GM23338 (cell line): ENCODE data around the gene TBATA.

ENCODE experiments used
- CREB1 ChIP-seq: fragments of 250-450 bp; sonication (Bioruptor Pico); IDR thresholded peaks from 2 replicates; pipeline ENCODE4 v1.5.0; 2020; ENCODE audit warnings: low read depth, mild to moderate bottlenecking, moderate library complexity
- CTCF ChIP-seq, 2 experiments: fragments of 200-600 bp in 1 of 2; sonication (generic) in 1 of 2; conservative IDR thresholded peaks; 2 replicates each; pipeline versions ENCODE4 v1.5.1 to v1.6.1; 2016 to 2017; ENCODE audit warnings: antibody characterized with exemption in 2 of 2, low read depth in 2 of 2, mild to moderate bottlenecking in 2 of 2, moderate library complexity in 1 of 2
- ETS1 ChIP-seq: IDR thresholded peaks from 2 replicates; pipeline ENCODE4 v1.6.1; 2016; ENCODE audit warnings: antibody characterized with exemption
- EZH2 ChIP-seq: fragments of 200-600 bp; sonication (generic); IDR thresholded peaks from one replicate; pipeline ENCODE4 v1.8.0; 2017; ENCODE audit warnings: antibody characterized with exemption, mild to moderate bottlenecking, low read depth; ENCODE audit not compliant: unreplicated experiment
- EZH2phosphoT487 ChIP-seq: fragments of 200-600 bp; sonication (generic); IDR thresholded peaks from one replicate; pipeline ENCODE4 v1.8.1; 2018; ENCODE audit warnings: antibody characterized with exemption; ENCODE audit not compliant: unreplicated experiment
- JUNB ChIP-seq: IDR thresholded peaks from one replicate; pipeline ENCODE4 v1.6.1; 2016; ENCODE audit warnings: antibody characterized with exemption; ENCODE audit not compliant: unreplicated experiment
- NANOG ChIP-seq: IDR thresholded peaks from 2 replicates; pipeline ENCODE4 v1.6.1; 2016; ENCODE audit warnings: antibody characterized with exemption, borderline replicate concordance
- POLR2AphosphoS5 ChIP-seq: IDR thresholded peaks from 2 replicates; pipeline ENCODE4 v1.6.1; 2016; ENCODE audit warnings: antibody characterized with exemption, low read depth
- REST ChIP-seq: IDR thresholded peaks from one replicate; pipeline ENCODE4 v1.6.1; 2018; ENCODE audit warnings: antibody characterized with exemption; ENCODE audit not compliant: unreplicated experiment
- STAT1 ChIP-seq: IDR thresholded peaks from one replicate; pipeline ENCODE4 v1.6.1; 2016; ENCODE audit warnings: antibody characterized with exemption; ENCODE audit not compliant: unreplicated experiment
- ZNF114 ChIP-seq: fragments of 250-450 bp; sonication (Bioruptor Pico); IDR thresholded peaks from 2 replicates; pipeline ENCODE4 v1.5.0; 2020; ENCODE audit warnings: mild to moderate bottlenecking, moderate library complexity
- ZNF331 ChIP-seq: fragments of 250-450 bp; sonication (Bioruptor Pico); IDR thresholded peaks from 2 replicates; pipeline ENCODE4 v1.5.0; 2020; ENCODE audit warnings: low read depth, mild to moderate bottlenecking, moderate library complexity
- TF ChIP-seq, protein P1 (sequence below): fragments of 250-450 bp; sonication (Bioruptor Pico); IDR thresholded peaks from 2 replicates; pipeline ENCODE4 v1.5.0; 2020; ENCODE audit warnings: mild to moderate bottlenecking, moderate library complexity

- TF ChIP-seq POLR2AphosphoS5 = no peak
- TF ChIP-seq REST = no peak
- no peak for TF ChIP-seq CTCF (conservative IDR thresholded peaks at IDR 0.05; ENCODE audit: low read depth in 2 of 2)
- TF ChIP-seq EZH2 = no peak
- TF ChIP-seq NANOG = no peak
- TF ChIP-seq STAT1 = no peak
- TF ChIP-seq CREB1 (CRISPR knock-in tag) = no peak
- TF ChIP-seq EZH2phosphoT487 = no peak
- TF ChIP-seq JUNB = no peak
- no peak for TF ChIP-seq ETS1
- TF ChIP-seq ZNF331 (CRISPR knock-in tag) = no peak
- no peak for TF ChIP-seq ZNF114 (CRISPR knock-in tag)
- TF ChIP-seq, protein P1, sequence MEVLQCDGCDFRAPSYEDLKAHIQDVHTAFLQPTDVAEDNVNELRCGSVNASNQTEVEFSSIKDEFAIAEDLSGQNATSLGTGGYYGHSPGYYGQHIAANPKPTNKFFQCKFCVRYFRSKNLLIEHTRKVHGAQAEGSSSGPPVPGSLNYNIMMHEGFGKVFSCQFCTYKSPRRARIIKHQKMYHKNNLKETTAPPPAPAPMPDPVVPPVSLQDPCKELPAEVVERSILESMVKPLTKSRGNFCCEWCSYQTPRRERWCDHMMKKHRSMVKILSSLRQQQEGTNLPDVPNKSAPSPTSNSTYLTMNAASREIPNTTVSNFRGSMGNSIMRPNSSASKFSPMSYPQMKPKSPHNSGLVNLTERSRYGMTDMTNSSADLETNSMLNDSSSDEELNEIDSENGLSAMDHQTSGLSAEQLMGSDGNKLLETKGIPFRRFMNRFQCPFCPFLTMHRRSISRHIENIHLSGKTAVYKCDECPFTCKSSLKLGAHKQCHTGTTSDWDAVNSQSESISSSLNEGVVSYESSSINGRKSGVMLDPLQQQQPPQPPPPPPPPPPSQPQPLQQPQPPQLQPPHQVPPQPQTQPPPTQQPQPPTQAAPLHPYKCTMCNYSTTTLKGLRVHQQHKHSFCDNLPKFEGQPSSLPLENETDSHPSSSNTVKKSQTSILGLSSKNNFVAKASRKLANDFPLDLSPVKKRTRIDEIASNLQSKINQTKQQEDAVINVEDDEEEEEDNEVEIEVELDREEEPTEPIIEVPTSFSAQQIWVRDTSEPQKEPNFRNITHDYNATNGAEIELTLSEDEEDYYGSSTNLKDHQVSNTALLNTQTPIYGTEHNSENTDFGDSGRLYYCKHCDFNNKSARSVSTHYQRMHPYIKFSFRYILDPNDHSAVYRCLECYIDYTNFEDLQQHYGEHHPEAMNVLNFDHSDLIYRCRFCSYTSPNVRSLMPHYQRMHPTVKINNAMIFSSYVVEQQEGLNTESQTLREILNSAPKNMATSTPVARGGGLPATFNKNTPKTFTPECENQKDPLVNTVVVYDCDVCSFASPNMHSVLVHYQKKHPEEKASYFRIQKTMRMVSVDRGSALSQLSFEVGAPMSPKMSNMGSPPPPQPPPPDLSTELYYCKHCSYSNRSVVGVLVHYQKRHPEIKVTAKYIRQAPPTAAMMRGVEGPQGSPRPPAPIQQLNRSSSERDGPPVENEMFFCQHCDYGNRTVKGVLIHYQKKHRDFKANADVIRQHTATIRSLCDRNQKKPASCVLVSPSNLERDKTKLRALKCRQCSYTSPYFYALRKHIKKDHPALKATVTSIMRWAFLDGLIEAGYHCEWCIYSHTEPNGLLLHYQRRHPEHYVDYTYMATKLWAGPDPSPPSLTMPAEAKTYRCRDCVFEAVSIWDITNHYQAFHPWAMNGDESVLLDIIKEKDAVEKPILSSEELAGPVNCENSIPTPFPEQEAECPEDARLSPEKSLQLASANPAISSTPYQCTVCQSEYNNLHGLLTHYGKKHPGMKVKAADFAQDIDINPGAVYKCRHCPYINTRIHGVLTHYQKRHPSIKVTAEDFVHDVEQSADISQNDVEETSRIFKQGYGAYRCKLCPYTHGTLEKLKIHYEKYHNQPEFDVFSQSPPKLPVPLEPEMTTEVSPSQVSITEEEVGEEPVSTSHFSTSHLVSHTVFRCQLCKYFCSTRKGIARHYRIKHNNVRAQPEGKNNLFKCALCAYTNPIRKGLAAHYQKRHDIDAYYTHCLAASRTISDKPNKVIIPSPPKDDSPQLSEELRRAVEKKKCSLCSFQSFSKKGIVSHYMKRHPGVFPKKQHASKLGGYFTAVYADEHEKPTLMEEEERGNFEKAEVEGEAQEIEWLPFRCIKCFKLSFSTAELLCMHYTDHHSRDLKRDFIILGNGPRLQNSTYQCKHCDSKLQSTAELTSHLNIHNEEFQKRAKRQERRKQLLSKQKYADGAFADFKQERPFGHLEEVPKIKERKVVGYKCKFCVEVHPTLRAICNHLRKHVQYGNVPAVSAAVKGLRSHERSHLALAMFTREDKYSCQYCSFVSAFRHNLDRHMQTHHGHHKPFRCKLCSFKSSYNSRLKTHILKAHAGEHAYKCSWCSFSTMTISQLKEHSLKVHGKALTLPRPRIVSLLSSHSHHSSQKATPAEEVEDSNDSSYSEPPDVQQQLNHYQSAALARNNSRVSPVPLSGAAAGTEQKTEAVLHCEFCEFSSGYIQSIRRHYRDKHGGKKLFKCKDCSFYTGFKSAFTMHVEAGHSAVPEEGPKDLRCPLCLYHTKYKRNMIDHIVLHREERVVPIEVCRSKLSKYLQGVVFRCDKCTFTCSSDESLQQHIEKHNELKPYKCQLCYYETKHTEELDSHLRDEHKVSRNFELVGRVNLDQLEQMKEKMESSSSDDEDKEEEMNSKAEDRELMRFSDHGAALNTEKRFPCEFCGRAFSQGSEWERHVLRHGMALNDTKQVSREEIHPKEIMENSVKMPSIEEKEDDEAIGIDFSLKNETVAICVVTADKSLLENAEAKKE (CRISPR knock-in tag) = no peak
These were observed 47.8 kb upstream of the TBATA start for GRCh38 chr10:70832852-70833528.
